OCI-LY3 (cell line): ENCODE results near the gene BID.

Experiments
- EZH2phosphoT487 ChIP-seq: fragments of 200-600 bp; shearing (Covaris generic); IDR thresholded peaks from 2 replicates; pipeline ENCODE4 v1.6.1; 2018; ENCODE audit warnings: antibody characterized with exemption, mixed run types, low read depth
- TF ChIP-seq, protein P1 (sequence below): fragments of 200-600, 300-600 bp; sonication (generic); IDR thresholded peaks from 2 replicates; pipeline ENCODE4 v1.5.1; 2014; ENCODE audit warnings: antibody characterized with exemption, low read length, low read depth

DNA sequence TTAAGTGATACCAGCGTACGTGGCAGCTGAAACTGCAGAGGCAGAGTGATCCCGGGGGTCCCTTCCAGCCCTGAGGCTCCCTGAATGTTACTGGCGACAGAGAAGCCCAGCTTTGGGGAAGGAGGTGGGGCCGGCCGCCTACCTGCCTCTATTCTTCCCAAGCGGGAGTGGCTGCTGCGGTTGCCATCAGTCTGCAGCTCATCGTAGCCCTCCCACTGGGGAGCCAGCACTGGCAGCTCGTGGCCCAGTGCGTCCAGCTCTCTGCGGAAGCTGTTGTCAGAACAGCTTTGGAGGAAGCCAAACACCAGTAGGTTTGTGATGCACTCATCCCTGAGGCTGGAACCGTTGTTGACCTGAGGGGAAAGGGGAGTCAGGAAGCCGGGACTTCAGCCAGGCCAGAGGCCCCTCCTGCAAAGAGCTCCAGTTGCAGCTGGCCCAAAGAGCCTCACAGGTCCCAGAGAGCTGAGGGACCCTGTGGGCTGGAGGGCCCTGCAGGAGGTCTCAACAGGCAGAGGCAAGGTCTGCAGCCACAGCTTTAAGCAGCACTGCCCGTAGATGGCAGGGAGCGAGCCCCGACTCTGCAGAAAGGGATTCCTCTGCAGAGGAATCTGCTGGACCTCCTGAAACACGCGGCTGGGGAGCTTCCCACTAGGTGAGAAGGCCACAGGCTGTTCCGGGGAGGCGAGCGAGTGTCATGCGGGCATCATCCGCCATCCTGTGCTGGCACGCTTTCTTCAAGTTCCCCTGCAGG, 30.4 kb downstream of the BID start:
- TF ChIP-seq, protein P1, sequence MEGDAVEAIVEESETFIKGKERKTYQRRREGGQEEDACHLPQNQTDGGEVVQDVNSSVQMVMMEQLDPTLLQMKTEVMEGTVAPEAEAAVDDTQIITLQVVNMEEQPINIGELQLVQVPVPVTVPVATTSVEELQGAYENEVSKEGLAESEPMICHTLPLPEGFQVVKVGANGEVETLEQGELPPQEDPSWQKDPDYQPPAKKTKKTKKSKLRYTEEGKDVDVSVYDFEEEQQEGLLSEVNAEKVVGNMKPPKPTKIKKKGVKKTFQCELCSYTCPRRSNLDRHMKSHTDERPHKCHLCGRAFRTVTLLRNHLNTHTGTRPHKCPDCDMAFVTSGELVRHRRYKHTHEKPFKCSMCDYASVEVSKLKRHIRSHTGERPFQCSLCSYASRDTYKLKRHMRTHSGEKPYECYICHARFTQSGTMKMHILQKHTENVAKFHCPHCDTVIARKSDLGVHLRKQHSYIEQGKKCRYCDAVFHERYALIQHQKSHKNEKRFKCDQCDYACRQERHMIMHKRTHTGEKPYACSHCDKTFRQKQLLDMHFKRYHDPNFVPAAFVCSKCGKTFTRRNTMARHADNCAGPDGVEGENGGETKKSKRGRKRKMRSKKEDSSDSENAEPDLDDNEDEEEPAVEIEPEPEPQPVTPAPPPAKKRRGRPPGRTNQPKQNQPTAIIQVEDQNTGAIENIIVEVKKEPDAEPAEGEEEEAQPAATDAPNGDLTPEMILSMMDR = no peak
- no peak for TF ChIP-seq EZH2phosphoT487
